Sigmoid colon (tissue), 4 donors: ENCODE data around the gene APOC3.

Source experiments
- CTCF ChIP-seq, 4 experiments: fragments of 450-650 bp in 3 of 4; fragments of 200-600 bp in 1 of 4; IDR thresholded peaks; one replicate each; pipeline ENCODE4 v1.5.1; 2016 to 2019; ENCODE audit warnings: antibody characterized with exemption in 4 of 4, mild to moderate bottlenecking in 3 of 4, moderate library complexity in 2 of 4
- EP300 ChIP-seq, 4 donors: sonication (generic); formaldehyde crosslinking; IDR thresholded peaks; one replicate each; pipeline ENCODE4 v1.6.1; 2017; ENCODE audit warnings: antibody characterized with exemption in 4 of 4
- POLR2A ChIP-seq, 2 donors: fragments of 450-650 bp; IDR thresholded peaks; one replicate each; pipeline ENCODE4 v1.6.1; 2016; ENCODE audit warnings: antibody characterized with exemption in 2 of 2, mild to moderate bottlenecking in 2 of 2, moderate library complexity in 2 of 2
- POLR2AphosphoS5 ChIP-seq, 4 donors: sonication (generic); formaldehyde crosslinking; IDR thresholded peaks; one replicate each; pipeline ENCODE4 v1.6.1; 2017; ENCODE audit warnings: antibody characterized with exemption in 4 of 4

DNA sequence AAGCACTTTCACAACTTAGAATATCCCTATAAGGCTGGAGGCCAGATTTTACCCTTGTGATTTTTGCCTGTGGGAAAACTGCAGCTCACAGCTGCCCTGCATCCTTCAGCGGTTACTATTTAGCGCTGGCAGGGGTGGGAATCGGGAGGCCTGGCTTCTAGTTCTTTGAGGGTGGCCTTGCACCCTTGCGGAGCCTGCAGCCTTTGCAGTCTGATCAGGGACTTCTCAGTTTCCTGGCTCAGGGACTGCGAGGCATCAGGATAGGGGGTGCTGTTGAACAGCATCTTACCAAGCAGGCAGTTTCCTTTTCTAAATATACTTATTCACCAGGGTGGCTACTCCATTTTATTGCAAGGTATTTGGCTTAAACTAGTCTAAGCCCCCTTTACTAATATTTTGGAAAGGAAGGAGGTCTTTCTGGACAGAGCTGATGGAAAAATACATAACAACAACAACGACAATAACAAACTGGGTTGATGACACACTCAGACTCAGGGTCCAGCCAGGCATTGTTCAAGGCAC is 10.6 kb downstream of the APOC3 start:
- TF ChIP-seq POLR2A (IDR thresholded peaks at IDR 0.05) (no peak), CTCF (IDR thresholded peaks at IDR 0.05) (no peak), POLR2AphosphoS5 (IDR thresholded peaks at IDR 0.05) (no peak), EP300 (IDR thresholded peaks at IDR 0.05) (no peak)
